HFFc6 (cell line): ENCODE measurements around the gene TRIP6. TPM values are rescaled to one million over a fixed set of nuclear protein-coding genes. Genes with fewer than 3 reads are reported as not detected.

ENCODE experiments used
- DNase-seq: peaks from one replicate; pipeline ENCODE4 v3.0.0-alpha.2; 2018
- H3K27ac Mint-ChIP-seq: 2 replicates; pipeline ENCODE4 v1.8.0; 2020; ENCODE audit warnings: mild to moderate bottlenecking, mixed read lengths
- H3K27me3 Mint-ChIP-seq: 2 replicates; pipeline ENCODE4 v1.8.0; 2021; ENCODE audit warnings: mild to moderate bottlenecking, moderate library complexity, mixed read lengths; ENCODE audit not compliant: insufficient read depth
- H3K36me3 Mint-ChIP-seq: 2 replicates; pipeline ENCODE4 v1.8.0; 2021; ENCODE audit warnings: low read depth, mixed read lengths
- H3K4me1 Mint-ChIP-seq: 2 replicates; pipeline ENCODE4 v1.8.0; 2020; ENCODE audit warnings: low read depth, mixed read lengths
- H3K4me3 Mint-ChIP-seq: 2 replicates; pipeline ENCODE4 v1.8.0; 2020; ENCODE audit warnings: mild to moderate bottlenecking, moderate library complexity, mixed read lengths
- H3K9me3 Mint-ChIP-seq: 2 replicates; pipeline ENCODE4 v1.8.0; 2020; ENCODE audit warnings: mild to moderate bottlenecking, mixed read lengths
- CTCF ChIP-seq: fragments of 200-600 bp; sonication (generic); IDR thresholded peaks from 2 replicates; pipeline ENCODE4 v1.5.0; 2021; ENCODE audit warnings: antibody characterized with exemption, mild to moderate bottlenecking
- total RNA-seq, 6 experiments: library from RNA; stranded (reverse); fragmentation: NEBNext Ultra II Directional; extraction: Animal tissue kit (Norgen Biotek cat#: 25700); gene quantifications; 2 replicates in 1 of 6; 3 replicates in 5 of 6; pipeline ENCODE4 v1.2.3, GENCODE V29; 2021

TRIP6 gene
- total RNA-seq, 6 experiments from 2014 or later, result 125 to 148 (median 140) TPM

- Mint-ChIP-seq H3K27ac (no peak overlapping the region), H3K9me3 (no peaks in the 10 kb centered on the region), H3K36me3 (no peaks in the 10 kb centered on the region), H3K4me1 (peaks cover 23% of the 10 kb centered on the region), H3K4me3 (no peak overlapping the region), H3K27me3 (peaks cover 15% of the 10 kb centered on the region)
- no peak for TF ChIP-seq CTCF
- no peak for DNase-seq
Measured at GRCh38 chr7:100822236-100823139, 44.7 kb upstream of the TRIP6 start.

GRCh38 chr7:100823140-100823525 lies 44.1 kb upstream of the TRIP6 start:
- no peaks in the 10 kb centered on the region for H3K9me3 Mint-ChIP-seq
- H3K27ac Mint-ChIP-seq, result no peak overlapping the region
- H3K36me3 Mint-ChIP-seq, result no peaks in the 10 kb centered on the region
- H3K27me3 Mint-ChIP-seq, result peaks cover 18% of the 10 kb centered on the region
- H3K4me1 Mint-ChIP-seq, result peaks cover 28% of the 10 kb centered on the region
- DNase-seq, result no peak
- no peak overlapping the region for H3K4me3 Mint-ChIP-seq
- TF ChIP-seq CTCF, result no peak

GRCh38 chr7:100823534-100823933 lies 43.7 kb upstream of the TRIP6 start:
- H3K27me3 Mint-ChIP-seq, result peaks cover 18% of the 10 kb centered on the region
- H3K27ac Mint-ChIP-seq, result no peak overlapping the region
- peaks cover 28% of the 10 kb centered on the region for H3K4me1 Mint-ChIP-seq
- H3K36me3 Mint-ChIP-seq, result no peaks in the 10 kb centered on the region
- H3K4me3 Mint-ChIP-seq, result no peak overlapping the region
- no peaks in the 10 kb centered on the region for H3K9me3 Mint-ChIP-seq
- no peak for DNase-seq
- TF ChIP-seq CTCF, result no peak

GRCh38 chr7:100824499-100825214 lies 42.5 kb upstream of the TRIP6 start:
- Mint-ChIP-seq H3K4me1 (peaks cover 28% of the 10 kb centered on the region), H3K27ac (no peak overlapping the region), H3K4me3 (peak overlapping the region; percentile 91), H3K9me3 (no peaks in the 10 kb centered on the region), H3K27me3 (peaks cover 24% of the 10 kb centered on the region), H3K36me3 (no peaks in the 10 kb centered on the region)
- TF ChIP-seq CTCF, result no peak
- no peak for DNase-seq

- DNase-seq, result no peak
- Mint-ChIP-seq H3K4me3 (peak overlapping the region; percentile 91), H3K27ac (no peak overlapping the region), H3K9me3 (no peaks in the 10 kb centered on the region), H3K36me3 (no peaks in the 10 kb centered on the region), H3K4me1 (peaks cover 28% of the 10 kb centered on the region), H3K27me3 (peaks cover 24% of the 10 kb centered on the region)
- TF ChIP-seq CTCF, result no peak
Measured at GRCh38 chr7:100825215-100825671, 41.9 kb upstream of the TRIP6 start.
